SK-N-SH (cell line): ENCODE results near the gene NMNAT1.

Experiments used
- CHD2 ChIP-seq: fragments of 150-350 bp; IDR thresholded peaks from 2 replicates; pipeline ENCODE4 v1.6.1; 2018; ENCODE audit warnings: low read length; ENCODE audit not compliant: partially characterized antibody
- CTCF ChIP-seq: fragments of 200-600 bp; sonication (generic); IDR thresholded peaks from 2 replicates; pipeline ENCODE4 v1.6.1; 2017; ENCODE audit warnings: antibody characterized with exemption, mild to moderate bottlenecking, moderate library complexity
- GABPA ChIP-seq: IDR thresholded peaks from 2 replicates; pipeline ENCODE4 v1.4.0; 2012; ENCODE audit warnings: low read depth, mild to moderate bottlenecking
- GATA2 ChIP-seq: sonication (generic); formaldehyde crosslinking; IDR thresholded peaks from 2 replicates; pipeline ENCODE4 v1.5.0; 2020; ENCODE audit warnings: mild to moderate bottlenecking, missing genetic modification reagents
- JUND ChIP-seq: IDR thresholded peaks from 2 replicates; pipeline ENCODE4 v1.4.0; 2012
- MXI1 ChIP-seq: IDR thresholded peaks from 2 replicates; pipeline ENCODE4 v1.6.1; 2012; ENCODE audit warnings: mild to moderate bottlenecking, low read depth, low read length, improper control_type of control experiment
- POLR2AphosphoS5 ChIP-seq: IDR thresholded peaks from 2 replicates; pipeline ENCODE4 v1.6.1; 2012; ENCODE audit warnings: low read depth, low read length
- REST ChIP-seq: IDR thresholded peaks from 2 replicates; pipeline ENCODE4 v1.6.1; 2012; ENCODE audit warnings: mild to moderate bottlenecking, low read depth, low read length, moderate library complexity
- RXRA ChIP-seq: IDR thresholded peaks from 2 replicates; pipeline ENCODE4 v1.4.0; 2012; ENCODE audit warnings: low read depth, mild to moderate bottlenecking, borderline replicate concordance
- TAF1 ChIP-seq: IDR thresholded peaks from 2 replicates; pipeline ENCODE4 v1.6.1; 2012; ENCODE audit warnings: low read depth, mild to moderate bottlenecking, low read length, moderate library complexity, borderline replicate concordance

- TF ChIP-seq POLR2AphosphoS5: no peak
- TF ChIP-seq CTCF: no peak
- no peak for TF ChIP-seq MXI1
- TF ChIP-seq CHD2: no peak
- no peak for TF ChIP-seq REST
- TF ChIP-seq GABPA: no peak
- TF ChIP-seq RXRA: no peak
- TF ChIP-seq JUND: no peak
- TF ChIP-seq TAF1: no peak
- TF ChIP-seq GATA2 (CRISPR knock-in tag): no peak
Observed at GRCh38 chr1:10027027-10027426, 83.8 kb downstream of the NMNAT1 start.
